Body of pancreas (tissue), 4 donors: ENCODE results near the gene KRT8.

Experiments
- POLR2A ChIP-seq, 3 donors: fragments of 450-650 bp; IDR thresholded peaks; one replicate each; pipeline ENCODE4 v1.6.1; 2016; ENCODE audit warnings: antibody characterized with exemption in 3 of 3, mild to moderate bottlenecking in 2 of 3
- TF ChIP-seq, protein P1 (sequence below), 7 experiments: fragments of 450-650 bp in 4 of 7; fragments of 200-600 bp in 3 of 7; sonication (generic) in 3 of 7; IDR thresholded peaks; one replicate each; pipeline ENCODE4 v1.5.1; 2016 to 2019; ENCODE audit warnings: antibody characterized with exemption in 7 of 7

DNA sequence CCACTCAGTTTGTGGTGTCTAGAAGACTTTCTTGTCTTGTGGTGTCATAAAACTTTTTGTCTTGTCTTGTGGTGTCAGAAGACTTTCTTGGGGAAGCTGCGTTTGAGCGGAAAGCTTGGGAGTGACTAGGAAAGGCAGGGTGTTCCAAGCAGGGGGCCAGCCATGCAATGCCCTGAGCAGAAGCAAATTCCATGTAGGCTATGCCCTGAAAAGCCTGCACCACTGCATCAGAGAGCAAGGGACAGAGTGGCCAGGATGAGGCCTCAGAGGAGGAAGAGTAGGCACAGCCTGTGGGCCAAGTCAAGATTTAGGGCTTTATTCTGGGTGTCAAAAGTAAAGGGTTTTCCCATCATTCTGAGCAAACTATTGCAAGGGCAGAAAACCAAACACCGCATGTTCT is 14.5 kb downstream of the KRT8 start:
- TF ChIP-seq, protein P1, sequence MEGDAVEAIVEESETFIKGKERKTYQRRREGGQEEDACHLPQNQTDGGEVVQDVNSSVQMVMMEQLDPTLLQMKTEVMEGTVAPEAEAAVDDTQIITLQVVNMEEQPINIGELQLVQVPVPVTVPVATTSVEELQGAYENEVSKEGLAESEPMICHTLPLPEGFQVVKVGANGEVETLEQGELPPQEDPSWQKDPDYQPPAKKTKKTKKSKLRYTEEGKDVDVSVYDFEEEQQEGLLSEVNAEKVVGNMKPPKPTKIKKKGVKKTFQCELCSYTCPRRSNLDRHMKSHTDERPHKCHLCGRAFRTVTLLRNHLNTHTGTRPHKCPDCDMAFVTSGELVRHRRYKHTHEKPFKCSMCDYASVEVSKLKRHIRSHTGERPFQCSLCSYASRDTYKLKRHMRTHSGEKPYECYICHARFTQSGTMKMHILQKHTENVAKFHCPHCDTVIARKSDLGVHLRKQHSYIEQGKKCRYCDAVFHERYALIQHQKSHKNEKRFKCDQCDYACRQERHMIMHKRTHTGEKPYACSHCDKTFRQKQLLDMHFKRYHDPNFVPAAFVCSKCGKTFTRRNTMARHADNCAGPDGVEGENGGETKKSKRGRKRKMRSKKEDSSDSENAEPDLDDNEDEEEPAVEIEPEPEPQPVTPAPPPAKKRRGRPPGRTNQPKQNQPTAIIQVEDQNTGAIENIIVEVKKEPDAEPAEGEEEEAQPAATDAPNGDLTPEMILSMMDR (IDR thresholded peaks at IDR 0.05) = no peak
- no peak for TF ChIP-seq POLR2A (IDR thresholded peaks at IDR 0.05)
